GM21367 (cell line): Measurements from ENCODE around the gene PNKD.
"Not testable (repeated sequence)": the region's sequence is repeated elsewhere in the genome, so short reads cannot be mapped to it uniquely, and the experiment has no call there.

ENCODE experiments used
- ATAC-seq: cut with Tn5 transposase; IDR thresholded peaks from one replicate; pipeline ENCODE4 v1.9.1; 2021; ENCODE audit not compliant: unreplicated experiment

PNKD gene

DNA sequence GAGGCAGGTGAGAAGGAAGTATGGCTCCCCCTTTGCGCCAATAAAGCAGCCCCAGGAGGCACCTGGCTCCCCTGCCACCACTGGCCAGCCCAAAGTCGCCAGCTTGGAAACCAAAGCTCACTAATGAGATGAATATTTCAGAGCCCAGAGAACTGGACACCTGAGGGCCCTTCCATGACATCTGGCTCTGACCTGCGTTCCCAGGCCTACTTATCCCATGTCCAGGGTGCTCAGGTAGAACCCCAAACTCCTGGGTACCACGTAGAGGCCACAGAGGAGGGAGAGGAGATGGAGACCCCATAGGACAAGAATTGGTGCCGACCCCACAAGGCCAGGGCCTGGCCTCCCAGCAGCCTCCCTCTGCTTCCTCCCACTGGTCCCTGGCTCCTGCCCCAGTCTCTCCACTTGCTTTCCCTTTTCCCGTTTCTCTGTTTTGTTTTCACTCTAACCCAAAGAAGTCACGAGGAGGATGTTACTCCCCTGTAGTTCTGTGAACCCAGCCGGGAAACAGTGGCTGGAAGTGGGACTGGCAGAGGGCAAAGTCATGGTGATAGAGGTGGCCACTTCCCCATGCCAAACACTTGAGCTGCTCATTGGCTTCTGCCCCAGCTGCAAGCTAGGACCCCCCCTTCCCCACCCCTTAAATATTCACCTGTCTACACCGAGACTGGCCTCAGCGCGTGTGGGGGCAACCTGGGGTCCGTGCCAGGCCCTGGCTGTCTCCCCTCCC lies 21.2 kb downstream of the PNKD start:
- peak; percentile 2 for ATAC-seq

DNA sequence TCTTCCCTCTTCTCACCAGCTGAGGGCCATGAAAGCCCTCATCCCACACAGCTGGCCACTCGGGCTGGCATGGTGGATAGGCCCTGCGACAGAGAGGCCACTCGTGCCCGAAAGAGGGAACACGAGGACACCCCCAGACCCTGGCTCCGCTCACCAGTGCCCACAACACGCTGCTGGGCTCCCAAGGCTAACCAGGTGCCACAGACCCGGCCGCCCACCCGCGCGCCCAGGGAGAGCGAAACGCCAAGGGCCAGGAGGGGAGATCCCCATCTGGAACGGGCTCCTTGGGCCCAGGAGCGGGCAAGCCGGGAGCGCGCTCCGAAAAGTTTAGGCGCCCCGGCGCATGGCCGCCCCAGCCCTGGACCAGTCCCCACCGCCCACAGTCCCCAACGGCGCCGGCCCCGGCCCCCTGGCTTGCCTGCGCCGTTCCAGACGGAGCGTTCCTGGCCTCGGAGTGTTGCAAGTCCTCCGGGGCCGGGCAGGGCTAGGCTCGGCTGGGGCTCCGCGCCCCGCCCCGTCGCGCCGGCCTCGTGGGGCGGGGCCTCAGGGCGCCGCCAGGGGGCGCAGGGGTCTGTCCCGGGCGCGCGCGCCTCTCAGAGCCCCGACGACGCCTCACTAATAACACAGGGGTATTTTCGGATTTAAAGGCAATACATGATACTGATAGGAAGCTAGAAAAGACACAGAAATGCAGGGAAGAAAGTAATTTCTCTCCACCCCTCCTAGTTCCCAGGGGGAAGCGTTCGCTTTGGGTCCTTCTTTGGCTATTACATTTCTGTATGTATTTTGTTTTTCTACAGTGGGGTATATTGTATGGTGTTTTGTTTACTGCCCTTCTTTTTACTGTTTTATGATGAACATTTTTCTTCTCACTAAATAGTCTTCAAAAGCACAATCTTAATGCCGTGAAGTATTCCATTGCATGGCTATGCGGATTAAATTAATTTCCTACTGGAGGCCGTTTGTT lies 22.0 kb downstream of the PNKD start, which contains the start of gene TMBIM1:
TMBIM1 (minus strand) TSS at position 456 of the 967 bp plus-strand sequence. CDS start 10,362 bp downstream, outside the sequence.
- peak; percentile 63 for ATAC-seq

DNA sequence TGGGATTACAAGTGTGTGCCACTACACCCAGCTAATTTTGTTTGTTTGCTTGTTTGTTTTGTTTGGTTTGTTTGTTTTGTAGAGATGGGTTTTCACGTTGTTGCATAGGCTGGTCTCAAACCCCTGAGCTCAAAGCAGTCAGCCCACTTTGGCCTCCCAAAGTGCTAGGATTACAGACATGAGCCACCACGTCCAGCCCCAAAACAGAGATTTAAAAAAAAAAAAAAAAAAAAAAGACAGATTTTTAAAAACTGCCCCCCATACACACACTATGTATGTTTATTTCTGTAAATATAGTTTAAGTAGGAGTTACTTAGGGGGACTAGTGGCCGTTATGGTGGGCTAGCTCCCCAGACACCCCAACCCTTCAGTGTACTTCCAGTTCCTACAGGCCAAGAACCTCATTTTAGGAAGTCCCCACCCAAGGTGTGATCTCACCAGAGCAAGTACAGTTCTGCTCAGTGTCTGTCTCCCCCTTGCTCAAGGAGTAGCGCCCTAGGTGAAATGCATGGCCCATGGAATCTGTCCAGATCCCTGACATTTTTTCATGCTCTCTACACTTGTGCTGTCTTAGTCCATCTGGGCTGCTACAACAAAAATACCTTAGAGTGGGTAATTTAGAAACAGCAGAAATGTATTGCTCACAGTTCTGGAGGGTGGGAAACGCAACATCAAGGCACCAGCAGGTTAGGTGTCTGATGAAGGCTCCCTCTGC lies 23.6 kb downstream of the PNKD start:
- no peak for ATAC-seq

DNA sequence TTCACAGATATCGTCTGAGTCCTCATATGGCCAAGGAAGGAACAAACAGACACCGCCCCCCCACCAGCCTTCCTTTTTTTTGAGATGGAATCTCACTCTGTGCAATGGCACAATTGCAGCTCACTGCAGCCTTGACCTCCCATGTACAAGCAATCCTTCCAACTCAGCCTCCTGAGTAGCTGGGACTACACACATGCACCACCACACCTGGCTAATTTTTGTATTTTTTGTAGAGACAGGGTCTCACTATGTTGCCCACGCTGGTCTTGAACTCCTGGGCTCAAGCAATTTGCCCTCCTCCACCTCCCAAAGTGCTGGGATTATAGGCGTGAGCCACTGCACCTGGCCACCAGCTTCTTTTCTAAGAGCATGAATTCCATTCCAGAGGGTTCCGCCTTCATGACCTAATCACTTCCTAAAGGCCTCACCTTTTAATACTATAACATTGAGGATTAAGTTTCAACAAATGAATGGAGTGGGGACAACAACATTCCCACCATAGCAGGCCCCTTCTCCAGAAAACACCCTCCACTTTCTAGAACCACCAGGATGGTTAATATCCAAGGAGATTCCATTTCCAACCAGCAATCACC lies 24.2 kb downstream of the PNKD start:
- no peak for ATAC-seq

DNA sequence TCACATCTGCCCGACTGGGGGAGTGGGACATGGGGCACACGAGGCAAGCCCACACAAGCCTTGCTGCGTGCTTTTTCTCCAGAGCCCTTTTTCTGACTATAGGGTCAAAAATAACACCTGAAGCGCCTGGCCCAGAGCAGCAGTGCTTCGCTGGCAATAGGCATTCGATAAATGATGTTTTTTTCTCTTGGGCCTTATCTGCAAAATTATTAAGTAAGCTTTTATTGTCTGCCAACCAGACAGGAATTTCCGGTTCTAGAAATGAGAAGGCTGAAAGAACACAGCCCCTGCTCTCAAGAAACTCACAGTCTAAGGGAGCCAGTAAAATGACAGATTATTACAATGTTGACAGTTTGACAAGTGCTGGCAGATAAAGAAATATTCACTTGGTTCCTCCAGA lies 24.7 kb downstream of the PNKD start:
- ATAC-seq, result no peak

DNA sequence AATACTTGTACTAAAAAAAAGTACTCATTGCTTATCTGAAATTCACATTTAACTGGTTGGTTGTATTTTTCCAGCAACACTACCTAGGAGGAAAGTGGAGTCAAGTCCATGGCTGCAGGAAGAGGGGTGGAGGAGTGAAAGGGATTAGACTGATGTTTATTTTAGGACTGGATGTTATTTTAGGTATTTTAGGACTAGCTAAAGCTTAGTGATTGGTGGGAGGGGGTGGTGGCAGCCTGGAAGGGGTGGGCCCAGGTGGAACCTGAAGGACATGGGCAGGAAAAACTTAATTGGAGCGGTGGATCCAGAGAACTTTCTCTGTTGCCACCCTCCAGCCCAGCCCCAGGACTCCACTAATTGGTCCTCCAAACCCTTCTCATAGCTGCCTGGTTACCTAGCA lies 25.9 kb downstream of the PNKD start:
- no peak for ATAC-seq

DNA sequence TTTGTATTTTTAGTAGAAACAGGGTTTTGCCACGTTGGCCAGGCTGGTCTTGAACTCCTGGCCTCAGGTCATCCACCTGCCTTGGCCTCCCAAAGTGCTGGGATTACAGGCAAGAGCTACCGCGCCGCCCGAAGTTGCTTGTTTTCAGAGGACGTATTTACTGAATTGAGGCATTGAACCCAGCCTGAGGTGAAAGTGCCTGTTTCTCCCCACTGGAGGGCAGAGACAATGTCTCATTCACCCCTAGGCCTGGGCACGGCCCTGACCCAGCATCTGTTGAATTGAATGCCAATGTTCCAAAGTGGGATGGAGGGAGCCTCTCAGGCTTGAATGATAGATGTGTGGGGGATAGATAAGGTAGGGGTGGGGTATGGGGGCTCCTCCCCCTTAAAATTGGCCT lies 26.5 kb downstream of the PNKD start:
- no peak for ATAC-seq

DNA sequence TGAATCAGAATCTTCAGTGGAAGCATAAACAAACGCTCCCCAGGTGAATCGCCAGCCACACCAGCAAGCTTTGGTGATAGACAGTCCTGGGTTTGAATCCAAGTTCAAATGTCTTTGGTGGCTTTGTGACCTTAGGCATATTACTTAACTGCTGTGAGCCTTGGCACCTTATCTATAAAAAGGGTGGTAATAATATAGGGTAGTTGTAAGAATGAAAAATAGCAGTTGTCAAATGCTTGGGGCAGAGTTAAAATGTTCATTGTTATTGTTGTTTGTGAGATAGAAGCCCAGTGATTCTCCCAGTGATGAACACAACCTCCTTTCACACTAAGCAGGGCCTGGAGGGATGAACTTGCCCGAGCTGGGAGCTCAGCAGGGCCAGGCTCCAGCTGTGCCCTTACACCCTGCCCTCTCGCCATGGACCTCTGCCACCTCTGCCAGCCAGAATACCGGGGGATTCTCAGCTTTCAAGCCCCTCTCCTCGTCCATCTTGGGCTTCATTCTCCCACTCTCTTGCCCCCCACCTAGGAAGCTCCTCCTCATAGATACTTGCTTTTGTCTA lies 28.1 kb downstream of the PNKD start:
- ATAC-seq, result no peak

DNA sequence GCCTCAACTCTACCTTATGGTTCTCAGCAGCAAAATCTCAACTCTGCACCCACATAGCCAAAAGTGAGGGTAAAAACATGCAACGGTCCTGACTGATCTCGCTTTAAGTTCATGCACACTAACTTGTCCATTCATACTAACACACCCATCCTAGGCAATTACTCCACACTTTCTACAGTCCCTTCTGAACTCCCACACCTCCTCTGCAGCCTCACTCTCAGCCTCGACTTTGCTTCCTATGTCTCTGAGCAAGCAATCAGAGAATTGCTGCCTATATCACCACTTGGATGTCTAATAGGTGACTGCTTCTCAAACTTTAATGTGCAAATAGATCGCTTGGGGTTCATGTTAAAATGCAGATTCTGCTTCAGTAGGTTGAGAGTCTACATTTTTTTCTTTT lies 29.8 kb downstream of the PNKD start:
- no peak for ATAC-seq

DNA sequence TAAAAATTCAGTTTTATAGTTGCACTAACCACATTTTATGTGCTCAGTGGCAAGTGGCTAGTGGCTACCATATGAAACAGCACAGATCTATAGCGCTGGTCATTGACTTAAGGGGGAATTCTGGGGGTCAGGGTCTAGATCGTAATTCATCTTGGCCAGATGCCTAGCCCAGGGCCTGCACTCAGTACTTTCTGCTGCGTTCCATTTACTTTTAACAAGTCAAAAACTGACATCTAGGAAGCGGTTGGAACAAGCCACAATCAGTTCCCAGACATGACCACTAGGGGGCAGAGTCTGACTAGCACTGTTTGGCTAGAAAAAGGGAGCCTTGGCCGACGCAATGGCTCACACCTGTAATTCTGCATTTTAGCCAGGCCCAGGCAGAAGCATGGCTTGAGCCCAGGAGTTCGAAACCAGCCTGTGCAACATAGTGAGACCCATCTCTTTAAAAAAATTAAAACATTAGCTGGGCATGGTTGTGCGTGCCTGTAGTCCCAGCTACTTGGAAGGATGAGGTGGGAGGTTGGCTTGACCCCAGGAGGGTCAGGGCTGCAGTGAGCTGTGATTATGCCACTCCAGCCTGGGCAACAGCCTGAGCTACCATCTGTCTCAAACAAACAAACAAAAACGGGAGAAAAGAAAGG lies 31.0 kb downstream of the PNKD start:
- peak; percentile 73 for ATAC-seq

DNA sequence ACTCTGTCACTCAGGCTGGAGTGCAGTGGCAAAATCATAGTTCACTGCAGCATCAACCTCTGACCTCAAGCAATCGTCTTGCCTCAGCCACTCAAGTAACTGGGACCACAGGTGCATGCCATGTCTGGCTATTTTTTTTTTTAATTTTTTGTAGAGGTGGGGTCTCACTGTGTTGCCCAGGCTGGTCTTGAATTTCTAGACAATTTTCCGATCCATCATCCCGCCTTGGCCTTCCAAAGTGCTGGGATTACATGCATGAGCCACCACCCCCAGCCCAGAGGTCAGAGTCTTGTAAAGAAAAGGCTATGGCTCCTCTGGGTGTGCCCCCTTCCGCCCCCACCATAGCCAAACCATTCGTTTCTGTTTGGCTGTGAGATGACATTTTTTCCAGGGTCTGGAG lies 35.1 kb downstream of the PNKD start:
- no peak for ATAC-seq

DNA sequence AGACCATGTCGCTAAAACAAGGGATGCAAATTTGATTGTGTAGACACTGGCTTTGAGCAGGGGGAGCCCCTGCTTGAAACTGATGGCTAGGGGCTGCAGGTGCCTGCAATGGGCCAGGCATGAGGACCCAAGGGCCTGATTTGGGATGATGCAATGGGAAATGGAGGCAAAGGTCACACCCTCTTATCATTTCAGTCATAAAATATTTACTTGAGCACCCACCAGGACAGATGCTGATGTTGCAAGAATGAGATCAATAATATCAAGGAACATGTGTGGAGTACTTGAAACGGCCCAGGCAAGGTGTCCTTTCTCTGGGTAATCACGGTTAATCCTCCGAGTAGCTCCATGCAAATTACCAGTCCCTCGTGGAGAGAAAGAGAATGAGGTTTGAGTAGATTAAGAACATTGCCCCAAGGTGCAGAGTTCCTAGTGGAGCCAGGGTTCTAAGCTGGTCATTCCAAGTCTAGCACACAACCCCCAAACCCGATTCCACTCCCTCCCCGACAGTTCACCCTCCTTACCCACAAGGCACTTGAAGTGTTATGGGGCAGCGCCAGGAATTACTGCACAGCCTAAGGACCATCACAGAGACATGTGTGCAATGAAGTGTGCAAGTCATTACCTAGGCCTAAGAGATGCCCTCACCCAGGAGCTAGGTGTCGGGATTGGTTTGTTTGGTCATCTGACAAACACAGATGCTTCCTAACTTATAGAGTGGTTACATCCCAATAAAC lies 36.0 kb downstream of the PNKD start:
- no peak for ATAC-seq

DNA sequence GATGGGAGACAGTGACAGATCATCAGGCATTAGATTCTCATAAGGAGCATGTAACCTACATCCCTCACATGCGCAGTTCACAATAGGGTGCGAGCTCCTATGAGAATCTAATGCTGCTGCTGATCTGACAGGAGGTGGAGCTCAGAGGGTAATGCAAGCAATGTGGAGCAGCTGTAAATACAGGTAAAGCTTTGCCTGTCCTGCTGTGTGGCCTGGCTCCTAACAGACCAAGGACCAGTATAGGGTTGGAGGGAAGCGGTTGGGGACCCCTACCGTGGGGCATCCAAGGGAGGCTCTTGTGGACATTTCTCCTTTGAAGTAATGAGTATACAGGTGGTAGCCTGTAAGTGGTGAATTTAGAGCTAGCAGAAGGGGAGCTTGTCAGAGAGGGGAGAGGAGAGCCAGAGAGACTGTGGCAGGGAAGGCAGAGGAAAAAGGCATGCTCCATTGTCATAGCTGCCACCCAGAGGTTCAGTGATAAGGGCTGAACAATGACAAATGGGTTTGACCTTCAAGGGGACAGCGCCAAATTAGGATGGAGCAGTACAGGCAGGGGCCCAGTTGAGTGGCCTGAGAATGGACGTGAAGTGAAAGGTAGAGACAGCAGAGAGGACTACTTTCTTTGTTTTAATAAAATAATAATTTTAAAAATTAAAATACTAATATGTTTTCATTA lies 37.2 kb downstream of the PNKD start:
- no peak for ATAC-seq

DNA sequence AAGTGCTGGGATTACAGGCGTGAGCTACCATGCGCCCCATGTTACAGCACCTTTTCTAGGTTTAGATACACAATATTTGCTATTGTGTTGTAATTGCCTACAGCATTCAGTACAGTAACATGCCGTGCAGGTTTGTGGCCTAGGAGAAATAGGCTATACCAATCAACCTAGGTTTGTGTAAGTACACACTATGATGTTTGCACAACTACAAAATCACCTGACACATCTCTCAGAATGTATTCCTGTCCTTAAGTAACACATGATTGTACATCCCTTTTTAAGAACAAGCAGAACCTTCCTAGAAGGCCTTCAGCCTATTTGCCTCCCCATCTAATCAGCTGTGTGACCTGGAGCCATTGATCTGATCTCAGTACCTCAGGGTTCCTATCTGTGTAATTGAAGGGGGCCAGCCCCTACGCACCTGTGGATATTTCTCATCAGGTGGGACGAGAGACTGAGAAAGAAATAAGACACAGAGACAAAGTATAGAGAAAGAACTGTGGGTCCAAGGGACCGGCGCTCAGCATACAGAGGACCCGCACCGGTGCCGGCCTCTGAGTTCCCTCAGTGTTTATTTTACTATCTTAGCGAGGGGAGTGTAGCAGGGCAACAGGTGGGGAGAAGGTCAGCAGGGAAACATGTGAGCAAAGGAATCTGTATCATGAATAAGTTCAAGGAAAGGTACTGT lies 40.7 kb downstream of the PNKD start:
- ATAC-seq, result no peak

DNA sequence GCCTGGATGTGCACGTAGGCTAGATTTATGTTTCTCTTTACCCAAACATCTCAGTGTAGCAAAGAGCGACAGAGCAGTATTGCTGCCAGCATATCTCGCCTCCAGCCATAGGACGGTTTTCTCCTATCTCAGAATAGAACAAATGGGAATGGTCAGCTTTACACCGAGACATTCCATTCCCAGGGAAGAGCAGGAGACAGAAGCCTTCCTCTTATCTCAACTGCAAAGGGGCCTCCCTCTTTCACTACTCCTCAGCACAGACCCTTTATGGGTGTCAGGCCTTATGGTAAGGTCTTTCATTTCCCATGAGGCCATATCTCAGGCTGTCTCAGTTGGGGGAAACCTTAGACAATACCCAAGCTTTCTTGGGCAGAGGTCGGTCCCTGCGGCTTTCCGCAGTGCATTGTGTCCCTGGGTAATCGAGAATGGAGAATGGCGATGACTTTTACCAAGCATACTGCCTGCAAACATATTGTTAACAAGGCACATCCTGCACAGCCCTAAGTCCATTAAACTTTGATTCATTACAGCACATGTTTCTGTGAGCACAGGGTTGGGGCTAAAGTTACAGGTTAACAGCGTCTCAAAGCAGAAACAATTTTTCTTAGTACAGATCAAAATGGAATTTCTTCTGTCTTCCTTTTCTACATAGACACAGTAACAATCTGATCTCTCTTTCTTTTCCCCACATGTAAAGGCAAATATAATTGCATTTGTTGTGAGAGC lies 41.4 kb downstream of the PNKD start:
- not testable (repeated sequence) for ATAC-seq

DNA sequence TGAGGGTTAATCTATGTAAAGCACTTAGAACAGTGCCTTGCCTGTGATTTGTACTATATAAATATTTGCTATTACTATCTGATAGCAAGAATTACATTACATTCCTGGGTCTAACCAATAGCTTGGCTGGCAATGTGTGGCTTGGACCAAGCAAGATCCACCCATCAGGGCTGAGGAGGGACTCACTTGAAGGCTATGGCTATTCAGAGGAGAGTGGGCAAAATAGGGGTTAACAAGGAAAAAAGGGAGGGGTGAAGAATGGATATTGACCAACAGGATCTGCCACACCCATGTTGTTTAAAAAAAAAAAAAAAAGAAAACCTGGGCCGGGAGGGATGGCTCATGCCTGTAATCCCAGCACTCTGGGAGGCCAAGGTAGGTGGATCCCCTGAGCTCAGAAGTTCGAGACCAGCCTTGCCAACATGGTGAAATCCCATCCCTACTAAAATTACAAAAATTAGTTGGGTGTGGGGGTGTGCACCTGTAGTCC lies 42.0 kb downstream of the PNKD start:
- no peak for ATAC-seq

DNA sequence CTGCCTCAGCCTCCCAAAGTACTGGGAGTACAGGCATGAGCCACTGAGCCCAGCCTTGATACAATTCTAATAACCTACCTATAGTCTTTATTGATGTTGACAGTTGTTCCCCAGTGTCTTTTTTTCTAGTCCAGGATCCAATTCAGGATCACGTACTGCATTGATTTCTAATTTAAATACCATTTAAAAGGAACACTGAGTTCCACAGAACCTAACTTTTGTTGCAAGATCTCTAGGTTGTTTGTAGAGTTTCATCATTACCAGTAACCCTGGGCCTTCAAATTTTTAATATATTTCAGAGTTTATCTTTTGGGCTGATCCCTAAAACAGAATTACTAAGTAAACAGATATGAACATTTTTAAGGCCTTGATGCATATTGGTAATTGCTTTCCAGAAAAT lies 43.0 kb downstream of the PNKD start:
- no peak for ATAC-seq

DNA sequence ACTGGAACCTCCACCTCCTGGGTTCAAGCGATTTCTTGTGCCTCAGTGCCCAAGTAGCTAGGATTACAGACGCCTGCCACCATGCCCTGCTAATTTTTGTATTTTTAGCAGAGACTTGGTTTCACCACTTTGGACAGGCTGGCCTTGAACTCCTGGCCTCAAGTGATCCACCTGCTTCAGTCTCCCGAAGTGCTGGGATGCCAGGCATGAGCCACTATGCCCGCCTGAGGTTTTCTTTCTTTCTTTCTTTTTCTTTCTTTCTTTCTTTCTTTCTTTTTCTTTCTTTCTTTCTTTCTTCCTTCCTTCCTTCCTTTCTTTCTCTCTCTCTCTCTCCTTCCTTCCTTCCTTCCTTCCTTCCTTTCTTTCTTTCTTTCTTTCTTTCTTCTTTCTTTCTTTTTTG lies 44.4 kb downstream of the PNKD start:
- not testable (repeated sequence) for ATAC-seq
